Measurements from ENCODE around the gene GRIK4. TPM values are rescaled to one million over a fixed set of nuclear protein-coding genes. Genes with fewer than 3 reads are reported as not detected.

GRIK4 gene
- total RNA-seq, 1 experiment from 2014 or later: 3.3 TPM

DNA sequence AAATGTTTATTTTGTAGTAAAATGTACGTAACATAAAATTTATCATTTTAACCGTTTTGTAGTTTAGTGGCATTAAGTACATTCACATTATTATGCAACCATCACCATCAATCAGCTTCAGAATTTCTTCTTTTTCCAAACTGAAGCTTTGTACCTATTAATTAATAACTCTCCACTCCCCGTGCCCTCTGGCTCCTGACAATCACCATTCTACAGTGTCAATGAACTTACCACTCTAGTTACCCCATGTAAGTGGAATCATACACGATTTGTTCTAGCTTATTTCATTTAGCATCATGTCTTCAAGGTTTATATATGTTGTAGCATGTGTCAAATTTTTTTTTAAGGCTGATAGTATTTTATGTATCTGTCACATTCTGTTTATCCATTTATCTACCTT, 522.1 kb downstream of the GRIK4 start:
- no peak for DNase-seq (ENCODE audit: low spot score)
- no peaks in the 10 kb centered on the region for H3K9me3 Mint-ChIP-seq
- no peak overlapping the region for H3K27ac Mint-ChIP-seq
- H3K36me3 Mint-ChIP-seq: no peaks in the 10 kb centered on the region
- H3K4me1 Mint-ChIP-seq: peaks cover 23% of the 10 kb centered on the region
- TF ChIP-seq EMX1 (CRISPR knock-in tag; IDR thresholded peaks at IDR 0.05): no peak
- TF ChIP-seq, protein P1, sequence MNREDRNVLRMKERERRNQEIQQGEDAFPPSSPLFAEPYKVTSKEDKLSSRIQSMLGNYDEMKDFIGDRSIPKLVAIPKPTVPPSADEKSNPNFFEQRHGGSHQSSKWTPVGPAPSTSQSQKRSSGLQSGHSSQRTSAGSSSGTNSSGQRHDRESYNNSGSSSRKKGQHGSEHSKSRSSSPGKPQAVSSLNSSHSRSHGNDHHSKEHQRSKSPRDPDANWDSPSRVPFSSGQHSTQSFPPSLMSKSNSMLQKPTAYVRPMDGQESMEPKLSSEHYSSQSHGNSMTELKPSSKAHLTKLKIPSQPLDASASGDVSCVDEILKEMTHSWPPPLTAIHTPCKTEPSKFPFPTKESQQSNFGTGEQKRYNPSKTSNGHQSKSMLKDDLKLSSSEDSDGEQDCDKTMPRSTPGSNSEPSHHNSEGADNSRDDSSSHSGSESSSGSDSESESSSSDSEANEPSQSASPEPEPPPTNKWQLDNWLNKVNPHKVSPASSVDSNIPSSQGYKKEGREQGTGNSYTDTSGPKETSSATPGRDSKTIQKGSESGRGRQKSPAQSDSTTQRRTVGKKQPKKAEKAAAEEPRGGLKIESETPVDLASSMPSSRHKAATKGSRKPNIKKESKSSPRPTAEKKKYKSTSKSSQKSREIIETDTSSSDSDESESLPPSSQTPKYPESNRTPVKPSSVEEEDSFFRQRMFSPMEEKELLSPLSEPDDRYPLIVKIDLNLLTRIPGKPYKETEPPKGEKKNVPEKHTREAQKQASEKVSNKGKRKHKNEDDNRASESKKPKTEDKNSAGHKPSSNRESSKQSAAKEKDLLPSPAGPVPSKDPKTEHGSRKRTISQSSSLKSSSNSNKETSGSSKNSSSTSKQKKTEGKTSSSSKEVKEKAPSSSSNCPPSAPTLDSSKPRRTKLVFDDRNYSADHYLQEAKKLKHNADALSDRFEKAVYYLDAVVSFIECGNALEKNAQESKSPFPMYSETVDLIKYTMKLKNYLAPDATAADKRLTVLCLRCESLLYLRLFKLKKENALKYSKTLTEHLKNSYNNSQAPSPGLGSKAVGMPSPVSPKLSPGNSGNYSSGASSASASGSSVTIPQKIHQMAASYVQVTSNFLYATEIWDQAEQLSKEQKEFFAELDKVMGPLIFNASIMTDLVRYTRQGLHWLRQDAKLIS (CRISPR knock-in tag; IDR thresholded peaks at IDR 0.05; ENCODE audit: borderline replicate concordance): no peak
- ChIA-PET POLR2A (no interaction called here), CTCF (interaction anchor here (1.5 to 2.0 kb wide), 2 partner anchors 71 to 119 kb away, joined by 6 to 7 read pairs; no protein-coding TSS in a partner anchor)
- ATAC-seq: no peak
- H3K4me3 Mint-ChIP-seq: no peak overlapping the region
- H3K27me3 Mint-ChIP-seq (ENCODE audit: low read depth): no peaks in the 10 kb centered on the region

DNA sequence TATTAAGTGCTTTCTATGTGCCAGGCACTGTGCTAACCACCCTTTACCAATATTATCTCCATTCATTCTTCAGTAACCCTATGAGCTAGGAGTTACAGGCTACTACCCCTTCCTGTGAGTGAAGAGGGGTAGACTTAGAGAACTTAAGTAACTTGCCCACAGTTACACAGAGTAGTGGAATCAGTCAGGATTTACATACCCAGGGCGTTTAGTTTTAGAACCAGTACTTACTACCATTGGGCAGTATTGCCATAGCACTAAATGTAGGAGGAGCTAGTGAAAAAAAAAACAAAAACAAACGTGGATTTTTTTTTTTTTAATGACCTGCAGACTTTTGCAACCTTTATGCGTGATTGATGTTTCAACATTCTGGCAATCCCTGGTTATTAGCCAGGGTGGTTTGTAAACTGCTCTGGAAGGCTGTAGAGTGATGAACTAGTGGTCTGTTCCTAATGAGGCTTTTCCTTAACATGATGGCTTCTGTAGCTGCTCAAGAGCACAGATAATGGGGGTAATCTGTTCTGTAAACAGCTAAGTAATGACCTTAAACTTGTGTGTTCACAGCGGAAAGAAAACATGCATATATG, 523.7 kb downstream of the GRIK4 start:
- H3K27me3 Mint-ChIP-seq (ENCODE audit: low read depth): no peaks in the 10 kb centered on the region
- ChIA-PET CTCF (interaction anchor here (1.0 to 2.0 kb wide), 3 partner anchors 69 to 160 kb away, joined by 4 to 7 read pairs (median 6); no protein-coding TSS in a partner anchor), POLR2A (interaction anchor here (0.6 kb wide), 1 partner anchor 211 kb away, joined by 4 read pairs; no protein-coding TSS in a partner anchor)
- ATAC-seq (no peak; the same call in 1 of the 2 replicates), DNase-seq (ENCODE audit: low spot score) (no peak)
- peaks cover 39% of the 10 kb centered on the region for H3K4me1 Mint-ChIP-seq
- no peak overlapping the region for H3K4me3 Mint-ChIP-seq
- TF ChIP-seq ZNF423 (CRISPR knock-in tag; IDR thresholded peaks at IDR 0.05) (no peak), NFYB (CRISPR knock-in tag; conservative IDR thresholded peaks at IDR 0.05; ENCODE audit: low read depth) (no peak), ETV6 (CRISPR knock-in tag; IDR thresholded peaks at IDR 0.05) (no peak), ATF1 (CRISPR knock-in tag; IDR thresholded peaks at IDR 0.05) (no peak), JUN (CRISPR knock-in tag; IDR thresholded peaks at IDR 0.05) (no peak)
- TF ChIP-seq, protein P2, sequence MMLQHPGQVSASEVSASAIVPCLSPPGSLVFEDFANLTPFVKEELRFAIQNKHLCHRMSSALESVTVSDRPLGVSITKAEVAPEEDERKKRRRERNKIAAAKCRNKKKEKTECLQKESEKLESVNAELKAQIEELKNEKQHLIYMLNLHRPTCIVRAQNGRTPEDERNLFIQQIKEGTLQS (CRISPR knock-in tag; conservative IDR thresholded peaks at IDR 0.05): no peak
- TF ChIP-seq, protein P3, sequence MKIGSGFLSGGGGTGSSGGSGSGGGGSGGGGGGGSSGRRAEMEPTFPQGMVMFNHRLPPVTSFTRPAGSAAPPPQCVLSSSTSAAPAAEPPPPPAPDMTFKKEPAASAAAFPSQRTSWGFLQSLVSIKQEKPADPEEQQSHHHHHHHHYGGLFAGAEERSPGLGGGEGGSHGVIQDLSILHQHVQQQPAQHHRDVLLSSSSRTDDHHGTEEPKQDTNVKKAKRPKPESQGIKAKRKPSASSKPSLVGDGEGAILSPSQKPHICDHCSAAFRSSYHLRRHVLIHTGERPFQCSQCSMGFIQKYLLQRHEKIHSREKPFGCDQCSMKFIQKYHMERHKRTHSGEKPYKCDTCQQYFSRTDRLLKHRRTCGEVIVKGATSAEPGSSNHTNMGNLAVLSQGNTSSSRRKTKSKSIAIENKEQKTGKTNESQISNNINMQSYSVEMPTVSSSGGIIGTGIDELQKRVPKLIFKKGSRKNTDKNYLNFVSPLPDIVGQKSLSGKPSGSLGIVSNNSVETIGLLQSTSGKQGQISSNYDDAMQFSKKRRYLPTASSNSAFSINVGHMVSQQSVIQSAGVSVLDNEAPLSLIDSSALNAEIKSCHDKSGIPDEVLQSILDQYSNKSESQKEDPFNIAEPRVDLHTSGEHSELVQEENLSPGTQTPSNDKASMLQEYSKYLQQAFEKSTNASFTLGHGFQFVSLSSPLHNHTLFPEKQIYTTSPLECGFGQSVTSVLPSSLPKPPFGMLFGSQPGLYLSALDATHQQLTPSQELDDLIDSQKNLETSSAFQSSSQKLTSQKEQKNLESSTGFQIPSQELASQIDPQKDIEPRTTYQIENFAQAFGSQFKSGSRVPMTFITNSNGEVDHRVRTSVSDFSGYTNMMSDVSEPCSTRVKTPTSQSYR (CRISPR knock-in tag; IDR thresholded peaks at IDR 0.05): no peak
- TF ChIP-seq, protein P4, sequence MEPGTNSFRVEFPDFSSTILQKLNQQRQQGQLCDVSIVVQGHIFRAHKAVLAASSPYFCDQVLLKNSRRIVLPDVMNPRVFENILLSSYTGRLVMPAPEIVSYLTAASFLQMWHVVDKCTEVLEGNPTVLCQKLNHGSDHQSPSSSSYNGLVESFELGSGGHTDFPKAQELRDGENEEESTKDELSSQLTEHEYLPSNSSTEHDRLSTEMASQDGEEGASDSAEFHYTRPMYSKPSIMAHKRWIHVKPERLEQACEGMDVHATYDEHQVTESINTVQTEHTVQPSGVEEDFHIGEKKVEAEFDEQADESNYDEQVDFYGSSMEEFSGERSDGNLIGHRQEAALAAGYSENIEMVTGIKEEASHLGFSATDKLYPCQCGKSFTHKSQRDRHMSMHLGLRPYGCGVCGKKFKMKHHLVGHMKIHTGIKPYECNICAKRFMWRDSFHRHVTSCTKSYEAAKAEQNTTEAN (CRISPR knock-in tag; IDR thresholded peaks at IDR 0.05): no peak
- TF ChIP-seq, protein P5, sequence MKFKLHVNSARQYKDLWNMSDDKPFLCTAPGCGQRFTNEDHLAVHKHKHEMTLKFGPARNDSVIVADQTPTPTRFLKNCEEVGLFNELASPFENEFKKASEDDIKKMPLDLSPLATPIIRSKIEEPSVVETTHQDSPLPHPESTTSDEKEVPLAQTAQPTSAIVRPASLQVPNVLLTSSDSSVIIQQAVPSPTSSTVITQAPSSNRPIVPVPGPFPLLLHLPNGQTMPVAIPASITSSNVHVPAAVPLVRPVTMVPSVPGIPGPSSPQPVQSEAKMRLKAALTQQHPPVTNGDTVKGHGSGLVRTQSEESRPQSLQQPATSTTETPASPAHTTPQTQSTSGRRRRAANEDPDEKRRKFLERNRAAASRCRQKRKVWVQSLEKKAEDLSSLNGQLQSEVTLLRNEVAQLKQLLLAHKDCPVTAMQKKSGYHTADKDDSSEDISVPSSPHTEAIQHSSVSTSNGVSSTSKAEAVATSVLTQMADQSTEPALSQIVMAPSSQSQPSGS (CRISPR knock-in tag; IDR thresholded peaks at IDR 0.05; ENCODE audit: borderline replicate concordance, low read depth): no peak
- peak overlapping the region; percentile 70; the same call in 1 of the 2 replicates for H3K27ac Mint-ChIP-seq
- H3K36me3 Mint-ChIP-seq: no peaks in the 10 kb centered on the region
- no peaks in the 10 kb centered on the region for H3K9me3 Mint-ChIP-seq

DNA sequence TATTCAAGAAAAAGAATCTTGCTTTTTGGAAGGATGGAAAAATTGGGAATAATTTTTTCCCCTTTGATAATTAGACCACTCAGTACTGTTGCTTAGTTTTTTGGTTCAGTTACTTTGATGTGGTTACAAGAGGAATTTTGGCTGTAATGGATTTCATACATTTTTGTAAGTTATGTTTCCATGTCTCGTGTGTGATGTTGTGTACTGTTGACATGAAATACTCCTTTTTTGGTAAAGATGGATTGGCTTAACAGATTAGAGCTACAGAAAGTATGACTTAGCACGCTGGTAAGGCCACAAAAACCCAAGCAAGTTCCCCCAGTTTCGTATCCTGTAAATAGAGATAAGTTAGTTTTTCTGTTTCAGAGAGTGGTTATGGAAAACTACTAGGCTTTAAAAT, 524.2 kb downstream of the GRIK4 start:
- Mint-ChIP-seq H3K4me3 (no peak overlapping the region), H3K36me3 (no peaks in the 10 kb centered on the region), H3K27ac (peak overlapping the region; percentile 70), H3K9me3 (no peaks in the 10 kb centered on the region), H3K27me3 (ENCODE audit: low read depth) (no peaks in the 10 kb centered on the region), H3K4me1 (peaks cover 44% of the 10 kb centered on the region)
- CTCF ChIA-PET: interaction anchor here (2.0 kb wide), 1 partner anchor 69 kb away, joined by 7 read pairs; no protein-coding TSS in a partner anchor
- ATAC-seq (no peak), DNase-seq (ENCODE audit: low spot score) (no peak)
- POLR2A ChIA-PET: no interaction called here
- TF ChIP-seq, protein P6, sequence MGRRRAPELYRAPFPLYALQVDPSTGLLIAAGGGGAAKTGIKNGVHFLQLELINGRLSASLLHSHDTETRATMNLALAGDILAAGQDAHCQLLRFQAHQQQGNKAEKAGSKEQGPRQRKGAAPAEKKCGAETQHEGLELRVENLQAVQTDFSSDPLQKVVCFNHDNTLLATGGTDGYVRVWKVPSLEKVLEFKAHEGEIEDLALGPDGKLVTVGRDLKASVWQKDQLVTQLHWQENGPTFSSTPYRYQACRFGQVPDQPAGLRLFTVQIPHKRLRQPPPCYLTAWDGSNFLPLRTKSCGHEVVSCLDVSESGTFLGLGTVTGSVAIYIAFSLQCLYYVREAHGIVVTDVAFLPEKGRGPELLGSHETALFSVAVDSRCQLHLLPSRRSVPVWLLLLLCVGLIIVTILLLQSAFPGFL (CRISPR knock-in tag; IDR thresholded peaks at IDR 0.05; ENCODE audit: borderline replicate concordance): no peak
- TF ChIP-seq, protein P4 (CRISPR knock-in tag; IDR thresholded peaks at IDR 0.05): no peak
- no peak for TF ChIP-seq ZNF263 (CRISPR knock-in tag; IDR thresholded peaks at IDR 0.05; ENCODE audit: low read depth)
- TF ChIP-seq, protein P7, sequence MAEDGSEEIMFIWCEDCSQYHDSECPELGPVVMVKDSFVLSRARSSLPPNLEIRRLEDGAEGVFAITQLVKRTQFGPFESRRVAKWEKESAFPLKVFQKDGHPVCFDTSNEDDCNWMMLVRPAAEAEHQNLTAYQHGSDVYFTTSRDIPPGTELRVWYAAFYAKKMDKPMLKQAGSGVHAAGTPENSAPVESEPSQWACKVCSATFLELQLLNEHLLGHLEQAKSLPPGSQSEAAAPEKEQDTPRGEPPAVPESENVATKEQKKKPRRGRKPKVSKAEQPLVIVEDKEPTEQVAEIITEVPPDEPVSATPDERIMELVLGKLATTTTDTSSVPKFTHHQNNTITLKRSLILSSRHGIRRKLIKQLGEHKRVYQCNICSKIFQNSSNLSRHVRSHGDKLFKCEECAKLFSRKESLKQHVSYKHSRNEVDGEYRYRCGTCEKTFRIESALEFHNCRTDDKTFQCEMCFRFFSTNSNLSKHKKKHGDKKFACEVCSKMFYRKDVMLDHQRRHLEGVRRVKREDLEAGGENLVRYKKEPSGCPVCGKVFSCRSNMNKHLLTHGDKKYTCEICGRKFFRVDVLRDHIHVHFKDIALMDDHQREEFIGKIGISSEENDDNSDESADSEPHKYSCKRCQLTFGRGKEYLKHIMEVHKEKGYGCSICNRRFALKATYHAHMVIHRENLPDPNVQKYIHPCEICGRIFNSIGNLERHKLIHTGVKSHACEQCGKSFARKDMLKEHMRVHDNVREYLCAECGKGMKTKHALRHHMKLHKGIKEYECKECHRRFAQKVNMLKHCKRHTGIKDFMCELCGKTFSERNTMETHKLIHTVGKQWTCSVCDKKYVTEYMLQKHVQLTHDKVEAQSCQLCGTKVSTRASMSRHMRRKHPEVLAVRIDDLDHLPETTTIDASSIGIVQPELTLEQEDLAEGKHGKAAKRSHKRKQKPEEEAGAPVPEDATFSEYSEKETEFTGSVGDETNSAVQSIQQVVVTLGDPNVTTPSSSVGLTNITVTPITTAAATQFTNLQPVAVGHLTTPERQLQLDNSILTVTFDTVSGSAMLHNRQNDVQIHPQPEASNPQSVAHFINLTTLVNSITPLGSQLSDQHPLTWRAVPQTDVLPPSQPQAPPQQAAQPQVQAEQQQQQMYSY (CRISPR knock-in tag; IDR thresholded peaks at IDR 0.05): no peak

Measured in WTC11 (cell line).